LNCaP clone FGC (cell line): ENCODE measurements around the gene AIG1.

Experiments
- DNase-seq: peaks from one replicate; pipeline ENCODE4 v3.0.0-alpha.2; 2011; ENCODE audit warnings: low read depth
- H3K4me3 ChIP-seq: 2 replicates; pipeline ENCODE4 v1.5.1; 2011; ENCODE audit warnings: mild to moderate bottlenecking, low read depth, low read length, control low read depth
- TF ChIP-seq, protein P1 (sequence below): IDR thresholded peaks from 2 replicates; pipeline ENCODE4 v1.5.1; 2012; ENCODE audit warnings: mild to moderate bottlenecking; ENCODE audit not compliant: control insufficient read depth, insufficient read depth; ENCODE audit errors: extremely low read depth

The AIG1 gene

DNA sequence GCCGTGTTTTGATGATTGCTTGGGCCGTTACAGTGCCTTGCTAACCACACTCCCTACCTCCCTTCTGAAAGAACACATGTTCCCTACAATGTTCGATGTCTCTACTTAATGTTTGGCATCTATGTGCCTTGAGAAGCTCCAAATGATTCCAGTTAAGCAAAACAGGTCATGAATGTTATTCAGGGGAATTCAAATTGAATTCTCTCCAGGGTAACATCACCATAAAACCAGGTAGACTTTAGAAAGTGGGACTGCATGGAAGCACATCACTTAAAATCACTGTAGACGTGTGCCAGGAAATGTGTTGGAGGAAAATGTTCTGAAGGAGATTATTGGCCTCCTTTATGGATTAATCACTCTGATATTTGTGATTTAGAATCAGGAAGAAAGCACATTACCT, 261.7 kb downstream of the AIG1 start:
- TF ChIP-seq, protein P1, sequence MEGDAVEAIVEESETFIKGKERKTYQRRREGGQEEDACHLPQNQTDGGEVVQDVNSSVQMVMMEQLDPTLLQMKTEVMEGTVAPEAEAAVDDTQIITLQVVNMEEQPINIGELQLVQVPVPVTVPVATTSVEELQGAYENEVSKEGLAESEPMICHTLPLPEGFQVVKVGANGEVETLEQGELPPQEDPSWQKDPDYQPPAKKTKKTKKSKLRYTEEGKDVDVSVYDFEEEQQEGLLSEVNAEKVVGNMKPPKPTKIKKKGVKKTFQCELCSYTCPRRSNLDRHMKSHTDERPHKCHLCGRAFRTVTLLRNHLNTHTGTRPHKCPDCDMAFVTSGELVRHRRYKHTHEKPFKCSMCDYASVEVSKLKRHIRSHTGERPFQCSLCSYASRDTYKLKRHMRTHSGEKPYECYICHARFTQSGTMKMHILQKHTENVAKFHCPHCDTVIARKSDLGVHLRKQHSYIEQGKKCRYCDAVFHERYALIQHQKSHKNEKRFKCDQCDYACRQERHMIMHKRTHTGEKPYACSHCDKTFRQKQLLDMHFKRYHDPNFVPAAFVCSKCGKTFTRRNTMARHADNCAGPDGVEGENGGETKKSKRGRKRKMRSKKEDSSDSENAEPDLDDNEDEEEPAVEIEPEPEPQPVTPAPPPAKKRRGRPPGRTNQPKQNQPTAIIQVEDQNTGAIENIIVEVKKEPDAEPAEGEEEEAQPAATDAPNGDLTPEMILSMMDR: no peak
- no peak for DNase-seq

DNA sequence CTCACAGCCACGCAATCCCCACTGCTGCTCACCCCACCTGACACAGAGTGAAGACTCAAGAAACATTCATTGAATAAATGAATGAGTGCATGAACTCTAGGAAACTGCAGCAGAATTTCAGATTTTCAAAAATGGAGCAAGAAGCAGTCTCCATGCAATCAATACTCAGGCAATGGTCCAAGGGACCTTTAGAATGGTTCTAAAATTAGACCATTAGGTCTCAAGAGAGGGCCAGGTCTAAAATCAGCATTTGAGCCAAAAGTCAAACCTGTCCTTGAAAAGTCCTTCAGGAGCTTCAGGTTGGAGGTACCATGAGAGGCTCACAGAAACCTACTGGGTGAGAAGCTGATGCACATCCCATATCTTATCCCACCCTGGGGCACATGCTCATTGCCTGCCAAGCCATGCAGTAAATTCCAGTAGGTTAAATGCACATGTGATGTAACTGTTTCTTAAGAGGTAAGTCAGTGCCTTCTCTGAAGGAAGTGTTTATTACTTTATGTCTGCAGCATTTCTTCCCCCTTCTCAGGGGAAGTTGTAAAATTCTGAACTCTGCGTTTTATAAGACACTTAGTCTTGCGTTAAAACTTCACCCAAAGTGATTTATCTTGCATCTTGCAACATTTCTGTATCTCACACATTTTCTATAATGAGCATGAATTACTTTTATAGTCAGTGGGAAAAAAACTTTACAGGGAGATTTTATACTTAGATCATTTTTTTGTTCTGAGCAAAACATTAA, 263.2 kb downstream of the AIG1 start:
- no peak overlapping the region for H3K4me3 ChIP-seq
- TF ChIP-seq, protein P1: no peak
- no peak for DNase-seq

More for the DNA sequence above, 261.7 kb downstream of the AIG1 start:
- no peak overlapping the region for H3K4me3 ChIP-seq

DNA sequence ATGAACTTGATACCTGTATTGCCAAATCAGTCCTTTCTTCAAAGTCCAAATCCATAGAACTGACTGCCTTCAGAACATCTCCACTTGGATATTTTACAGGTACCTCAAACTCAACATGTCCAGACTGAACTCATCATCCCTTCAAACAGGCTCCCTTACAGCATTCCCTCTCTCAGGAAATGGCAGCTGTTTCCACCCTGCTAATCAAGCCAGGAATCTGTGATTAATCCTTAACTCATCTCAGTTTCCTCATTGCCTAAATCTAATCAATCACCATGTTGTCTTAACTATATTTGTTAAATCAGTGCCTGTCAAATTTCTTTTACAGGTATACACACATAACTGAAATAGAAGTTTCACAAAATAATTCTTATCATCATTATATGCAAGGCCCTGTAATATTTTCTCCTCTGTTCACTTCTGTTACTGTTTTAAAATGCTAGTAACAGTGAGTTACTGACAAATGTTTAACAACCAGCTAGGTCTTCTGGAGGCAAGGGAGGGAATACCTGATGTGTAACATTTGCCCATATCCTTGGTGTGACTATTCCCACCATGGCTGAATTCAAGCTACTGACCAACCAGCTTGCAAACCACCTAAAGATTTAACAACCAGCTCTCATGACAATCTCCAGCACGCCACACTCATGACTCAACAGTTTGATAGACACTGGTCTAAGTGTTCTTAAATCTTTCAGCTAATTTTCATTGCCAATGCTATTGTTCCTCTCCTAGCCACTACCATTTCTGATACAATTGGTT, 264.9 kb downstream of the AIG1 start:
- TF ChIP-seq, protein P1: no peak
- no peak for DNase-seq
- H3K4me3 ChIP-seq: no peak overlapping the region

DNA sequence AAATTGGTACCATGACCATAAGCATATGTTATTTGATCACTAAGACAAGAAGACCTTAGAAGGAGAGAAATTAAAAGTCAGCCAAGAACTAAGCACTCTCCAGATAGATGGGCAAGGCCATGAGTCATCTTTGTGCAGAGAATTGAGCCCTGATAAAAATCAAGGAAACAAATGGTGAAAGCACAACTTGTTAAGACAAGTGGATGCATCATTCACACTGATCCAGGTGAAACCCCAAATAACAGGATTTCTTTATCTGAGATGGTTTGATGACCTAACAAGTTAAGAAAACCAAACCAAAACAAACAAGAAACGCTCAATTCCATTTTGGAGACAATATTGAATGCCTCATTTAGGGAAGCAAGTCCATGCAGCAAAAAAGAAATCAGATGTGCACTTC, 268.2 kb downstream of the AIG1 start:
- no peak overlapping the region for H3K4me3 ChIP-seq
- TF ChIP-seq, protein P1: no peak
- peak; percentile 14 for DNase-seq

DNA sequence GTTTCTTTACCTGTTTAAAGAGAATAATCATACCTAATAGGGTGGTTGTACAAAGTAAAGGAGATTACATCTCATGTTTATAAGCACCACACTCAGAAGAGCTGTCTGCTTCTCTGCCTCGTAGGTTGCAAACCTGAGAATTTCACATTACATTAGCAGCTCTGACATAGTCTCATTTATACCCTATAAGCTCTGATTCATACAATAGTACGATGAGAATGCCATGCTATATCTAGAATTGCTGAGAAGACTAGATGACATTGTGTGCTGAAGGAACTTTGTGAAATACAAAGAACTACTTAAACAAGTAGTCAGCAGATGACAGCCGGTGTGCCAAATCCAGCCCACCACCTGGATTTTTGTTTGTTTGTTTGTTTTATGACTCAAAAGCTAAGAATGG, 268.6 kb downstream of the AIG1 start:
- no peak for DNase-seq
- TF ChIP-seq, protein P1: no peak
- H3K4me3 ChIP-seq: no peak overlapping the region

DNA sequence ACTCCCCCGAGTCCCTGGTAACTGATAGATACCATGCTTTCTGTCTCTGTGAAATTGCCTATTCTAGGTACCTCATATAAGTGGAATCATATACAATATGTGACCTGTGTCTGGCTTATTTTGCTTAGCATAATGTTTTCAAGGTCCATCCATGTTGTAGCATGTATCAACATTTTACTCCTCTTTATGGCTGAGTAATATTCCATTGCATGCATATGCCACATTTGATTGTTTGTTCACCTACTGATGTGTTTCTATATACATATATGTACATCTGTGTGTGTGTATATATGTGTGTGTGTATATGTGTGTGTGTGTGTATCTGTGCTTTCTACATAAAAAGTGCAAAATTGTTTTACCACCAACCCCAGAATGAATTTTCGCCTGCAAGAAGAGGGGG, 270.7 kb downstream of the AIG1 start:
- no peak for DNase-seq

More for the DNA sequence above, 270.7 kb downstream of the AIG1 start:
- TF ChIP-seq, protein P1: no peak
- no peak overlapping the region for H3K4me3 ChIP-seq
